Hippocampal formation (tissue), 2 donors: Measurements from ENCODE around the gene DGKG.

Source experiments
- DNase-seq, 2 donors: peaks; one replicate each; lab custom pipeline; 2025; lab: John Stamatoyannopoulos, UW

The DGKG gene

GRCh38 chr3:186275436-186275835, 86.6 kb downstream of the DGKG start:
- DNase-seq, result no peak

- DNase-seq, result no peak
Measured at GRCh38 chr3:186273586-186273985, 88.4 kb downstream of the DGKG start.

- DNase-seq, result no peak
Measured at GRCh38 chr3:186270701-186271100, 91.3 kb downstream of the DGKG start.

GRCh38 chr3:186268616-186269448, 93.2 kb downstream of the DGKG start:
- no peak for DNase-seq

GRCh38 chr3:186267758-186268157, 94.3 kb downstream of the DGKG start:
- no peak for DNase-seq

GRCh38 chr3:186264608-186265400, 97.2 kb downstream of the DGKG start:
- DNase-seq, result no peak

GRCh38 chr3:186261638-186262037, 100.4 kb downstream of the DGKG start:
- no peak for DNase-seq

GRCh38 chr3:186260726-186261125, 101.3 kb downstream of the DGKG start:
- DNase-seq, result no peak

GRCh38 chr3:186259612-186260383, 102.2 kb downstream of the DGKG start:
- DNase-seq, result peak; percentile 5 to 47

- DNase-seq, result no peak
Measured at GRCh38 chr3:186258968-186259367, 103.1 kb downstream of the DGKG start.

GRCh38 chr3:186257866-186258265, 104.2 kb downstream of the DGKG start:
- DNase-seq, result no peak

GRCh38 chr3:186255703-186256331, 106.2 kb downstream of the DGKG start:
- DNase-seq, result peak in 1 of 2 donors; percentile 19

- DNase-seq, result peak in 1 of 2 donors; percentile 12
Measured at GRCh38 chr3:186254676-186255650, 107.1 kb downstream of the DGKG start.

- no peak for DNase-seq
Measured at GRCh38 chr3:186251948-186252619, 110.0 kb downstream of the DGKG start.

- DNase-seq, result no peak
Measured at GRCh38 chr3:186248850-186249249, 113.2 kb downstream of the DGKG start.

GRCh38 chr3:186247821-186248814, 113.9 kb downstream of the DGKG start:
- DNase-seq, result no peak

GRCh38 chr3:186246941-186247340, 115.1 kb downstream of the DGKG start:
- no peak for DNase-seq

GRCh38 chr3:186244016-186244415, 118.0 kb downstream of the DGKG start:
- no peak for DNase-seq
